Stomach (tissue), 4 donors: ENCODE data around the gene FRAS1.

ENCODE experiments used
- CTCF ChIP-seq, 7 experiments: fragments of 450-650 bp in 4 of 7; fragments of 200-600 bp in 3 of 7; sonication (generic) in 3 of 7; IDR thresholded peaks; one replicate each; pipeline ENCODE4 v1.5.1; 2016 to 2019; ENCODE audit warnings: antibody characterized with exemption in 7 of 7, control low read depth in 2 of 7, mild to moderate bottlenecking in 1 of 7
- EP300 ChIP-seq: sonication (generic); formaldehyde crosslinking; IDR thresholded peaks from one replicate; pipeline ENCODE4 v1.6.1; 2017; ENCODE audit warnings: antibody characterized with exemption

- TF ChIP-seq CTCF (IDR thresholded peaks at IDR 0.05) (no peak), EP300 (no peak)
These were observed 251.4 kb downstream of the FRAS1 start for GRCh38 chr4:78308517-78308916.
